ENCODE results near the gene PACRG. TPM values are rescaled to one million over a fixed set of nuclear protein-coding genes. Genes with fewer than 3 reads are reported as not detected.

Gene PACRG
- total RNA-seq, 1 experiment from 2014 or later: 0.26 TPM

GRCh38 chr6:163343609-163344008, 615.8 kb downstream of the PACRG start:
- H3K27ac Mint-ChIP-seq: no peak overlapping the region; a peak in 1 of 7 replicates

More at GRCh38 chr6:163343609-163344008, 615.8 kb downstream of the PACRG start:
- H2BK20ac ChIP-seq (ENCODE audit: low read depth, low read length, poor library complexity, severe bottlenecking): no peak overlapping the region
- no peak for TF ChIP-seq CTCF (conservative IDR thresholded peaks at IDR 0.05)
- H4K20me1 ChIP-seq (ENCODE audit: control insufficient read depth, insufficient read depth, insufficient read length): no peaks in the 10 kb centered on the region
- no peak overlapping the region for H2AK5ac ChIP-seq (ENCODE audit: insufficient read length, low read length)
- no peak overlapping the region for H3T11ph ChIP-seq (ENCODE audit: low read length)
- H3K4ac ChIP-seq (ENCODE audit: low read depth, low read length): no peak overlapping the region
- H3K14ac ChIP-seq (ENCODE audit: insufficient read depth, low read length): no peak overlapping the region
- H3K27ac ChIP-seq (ENCODE audit: insufficient read length, low read depth, low read length): no peak overlapping the region
- no peak overlapping the region for H3K4me2 ChIP-seq (ENCODE audit: insufficient read depth, insufficient read length, low read length)
- no peak for DNase-seq
- no peaks in the 10 kb centered on the region for H3K36me3 Mint-ChIP-seq (ENCODE audit: insufficient read depth in 1 of 3, low read depth in 3 of 3)
- no peaks in the 10 kb centered on the region for H3K27me3 Mint-ChIP-seq (ENCODE audit: low read depth)
- H3K4me1 Mint-ChIP-seq: peaks cover 26 to 27% of the 10 kb centered on the region in 2 experiments
- H4K5ac ChIP-seq (ENCODE audit: insufficient read length, low read depth, low read length): no peak overlapping the region
- no peak overlapping the region for H2BK120ac ChIP-seq (ENCODE audit: low read depth, low read length, poor library complexity, severe bottlenecking)
- H3K23ac ChIP-seq (ENCODE audit: insufficient read length, low read depth, low read length): no peak overlapping the region
- no peaks in the 10 kb centered on the region for H3K79me2 ChIP-seq (ENCODE audit: insufficient read depth, low read length)
- no peaks in the 10 kb centered on the region; a peak in 1 of 5 replicates for H3K9me3 Mint-ChIP-seq
- H3K79me1 ChIP-seq (ENCODE audit: insufficient read depth, low read depth, low read length, poor library complexity, severe bottlenecking): no peaks in the 10 kb centered on the region
- H3K4me1 ChIP-seq (ENCODE audit: insufficient read depth, low read length): no peaks in the 10 kb centered on the region; the same call in 1 of the 2 replicates
- H3K9me3 ChIP-seq (ENCODE audit: control insufficient read depth, low read depth, low read length): no peaks in the 10 kb centered on the region
- H3K4me3 Mint-ChIP-seq: no peak overlapping the region
- no peak overlapping the region for H2BK15ac ChIP-seq (ENCODE audit: low read depth, low read length)
- H2AFZ ChIP-seq (ENCODE audit: low read length): no peak overlapping the region
- H2BK12ac ChIP-seq (ENCODE audit: insufficient read length, low read depth, low read length): no peak overlapping the region
- no peak overlapping the region for H4K8ac ChIP-seq (replicated peaks; ENCODE audit: insufficient read length, low read depth, low read length)
- H3K18ac ChIP-seq (ENCODE audit: insufficient read length, low read depth, low read length): no peak overlapping the region
- no peaks in the 10 kb centered on the region for H3K27me3 ChIP-seq (ENCODE audit: insufficient read depth, low read length)
- no peak overlapping the region for H2BK5ac ChIP-seq (ENCODE audit: insufficient read length, low read length)
- no CpG with 5 or more reads among the region's 8 CpGs for WGBS (ENCODE audit: extremely low coverage, insufficient read length, low lambda C conversion rate)
- H3K9ac ChIP-seq (ENCODE audit: extremely low read depth, insufficient read length, low read length): no peak overlapping the region
- H3K23me2 ChIP-seq (ENCODE audit: insufficient read length, low read depth, low read length, poor library complexity, severe bottlenecking): no peaks in the 10 kb centered on the region
- H3K56ac ChIP-seq (ENCODE audit: insufficient read length, low read depth, low read length): no peak overlapping the region
- no peak overlapping the region for H4K91ac ChIP-seq (ENCODE audit: insufficient read length, low read depth, low read length)
